ENCODE data around the gene OGFR.

The OGFR gene

DNA sequence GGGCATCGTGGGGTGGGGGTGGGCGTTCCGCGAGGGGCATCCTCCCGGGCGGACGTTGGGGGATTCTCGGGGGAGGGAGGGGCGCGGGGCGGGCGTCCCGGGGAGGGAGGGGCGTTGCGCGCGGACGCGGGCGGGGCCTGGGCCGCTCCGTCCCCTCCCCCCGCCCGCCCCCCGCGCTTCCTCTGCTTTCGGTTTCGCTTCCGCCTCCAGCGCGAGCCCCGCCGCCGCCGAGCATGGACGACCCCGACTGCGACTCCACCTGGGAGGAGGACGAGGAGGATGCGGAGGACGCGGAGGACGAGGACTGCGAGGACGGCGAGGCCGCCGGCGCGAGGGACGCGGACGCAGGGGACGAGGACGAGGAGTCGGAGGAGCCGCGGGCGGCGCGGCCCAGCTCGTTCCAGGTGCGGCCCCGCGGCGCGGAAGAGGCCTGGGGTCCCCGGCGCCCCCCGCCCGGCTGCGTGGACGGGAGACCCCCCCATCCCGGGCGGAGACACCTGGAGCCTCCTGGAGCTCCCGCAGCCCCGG lies at the start of gene OGFR:
Gene OGFR (plus strand): TSS at position 209 of the 528 bp plus-strand sequence. CDS start 25 bp downstream, at position 234.
- peak; percentile 71 for DNase-seq (ENCODE audit: low read depth)

DNA sequence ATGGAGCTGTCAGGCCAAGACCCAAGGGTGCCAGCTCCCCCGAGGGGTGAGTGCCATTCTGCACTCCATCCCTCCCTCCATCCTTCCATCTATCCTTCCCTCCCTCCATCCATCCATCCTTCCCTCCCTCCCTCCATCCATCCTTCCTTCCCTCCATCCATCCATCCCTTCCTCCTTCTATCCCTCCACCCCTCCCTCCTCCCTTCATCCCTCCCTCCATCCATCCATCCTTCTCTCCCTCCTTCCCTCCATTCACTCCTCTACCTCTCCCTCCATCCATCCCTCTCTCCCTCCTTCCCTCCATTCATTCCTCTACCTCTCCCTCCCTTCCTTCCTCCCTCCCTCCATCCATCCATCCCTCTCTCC lies 49.7 kb upstream of the OGFR start:
- no peak for DNase-seq (ENCODE audit: low read depth)

DNA sequence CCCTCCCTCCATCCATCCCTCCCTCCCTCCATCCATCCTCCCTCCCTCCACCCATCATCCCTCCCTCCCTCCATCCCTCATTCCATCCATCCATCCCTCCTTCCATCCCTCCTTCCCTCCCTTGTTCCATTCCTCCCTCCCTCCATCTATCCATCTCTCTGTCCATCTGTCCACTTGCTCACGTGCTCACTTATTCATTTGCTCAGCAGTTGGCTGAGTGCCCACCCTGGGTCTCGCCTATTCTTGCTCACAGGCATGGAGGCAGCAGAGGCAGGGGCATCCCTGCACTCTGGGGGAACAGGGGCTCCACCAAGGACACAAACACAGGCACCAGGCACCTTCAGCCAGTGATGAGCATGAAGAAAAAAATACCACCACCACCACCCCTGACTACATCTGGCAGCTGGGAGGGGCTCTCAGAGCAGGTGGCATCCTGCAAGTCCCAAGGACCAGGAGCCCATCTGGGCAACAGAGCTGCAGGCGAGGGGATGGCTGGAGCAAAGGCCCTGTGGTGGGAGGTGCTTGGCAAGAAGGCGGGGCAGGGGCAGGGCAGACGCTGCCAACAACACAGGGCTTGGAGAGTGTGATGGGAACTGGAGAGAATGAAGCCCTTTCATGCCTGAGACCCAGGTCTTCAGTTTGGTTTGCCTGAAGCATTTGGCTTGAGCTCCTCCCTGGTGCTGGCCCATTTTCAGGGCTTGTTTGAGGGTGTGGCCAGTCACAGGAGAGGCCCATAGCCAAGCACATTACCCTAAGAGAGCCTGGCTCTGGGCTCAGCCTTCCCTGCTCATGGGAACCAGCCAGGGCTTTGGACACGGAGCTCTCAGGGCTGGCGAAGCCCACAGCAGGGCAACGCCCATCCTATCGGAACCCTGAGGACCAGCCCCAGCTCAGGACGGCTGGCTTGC lies 48.6 kb upstream of the OGFR start:
- DNase-seq (ENCODE audit: low read depth): no peak

DNA sequence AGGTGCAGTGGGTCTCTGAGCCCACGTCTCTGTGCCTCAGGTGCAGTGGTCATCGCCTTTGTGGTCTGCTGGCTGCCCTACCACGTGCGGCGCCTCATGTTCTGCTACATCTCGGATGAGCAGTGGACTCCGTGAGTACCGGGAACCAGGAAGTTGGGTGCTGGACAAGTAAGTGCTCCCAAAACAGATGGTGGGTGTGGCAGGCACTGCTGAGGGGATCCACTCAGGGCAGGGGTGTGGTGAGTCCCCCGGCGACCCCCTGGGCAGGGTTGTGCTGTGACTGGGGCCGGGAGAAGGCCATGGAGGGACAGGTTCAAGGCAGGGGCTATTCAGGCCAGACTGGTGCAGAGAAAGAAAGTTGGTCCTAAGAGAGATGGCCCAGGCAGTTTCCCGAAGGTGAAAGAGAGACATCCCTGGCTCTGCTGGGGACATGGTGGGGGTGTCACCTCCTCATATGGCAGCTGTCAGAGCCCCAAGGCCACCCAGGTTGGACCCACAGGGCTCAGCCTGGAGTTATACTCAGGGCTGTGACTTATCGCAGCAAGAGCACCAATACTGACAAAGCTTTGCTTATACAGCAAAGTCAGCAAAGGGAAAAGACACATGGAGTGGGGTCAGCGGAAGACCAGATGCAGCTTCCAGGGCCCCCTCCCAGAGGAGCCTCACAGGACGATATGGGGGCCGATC lies 46.3 kb upstream of the OGFR start:
- DNase-seq (ENCODE audit: low read depth): no peak

DNA sequence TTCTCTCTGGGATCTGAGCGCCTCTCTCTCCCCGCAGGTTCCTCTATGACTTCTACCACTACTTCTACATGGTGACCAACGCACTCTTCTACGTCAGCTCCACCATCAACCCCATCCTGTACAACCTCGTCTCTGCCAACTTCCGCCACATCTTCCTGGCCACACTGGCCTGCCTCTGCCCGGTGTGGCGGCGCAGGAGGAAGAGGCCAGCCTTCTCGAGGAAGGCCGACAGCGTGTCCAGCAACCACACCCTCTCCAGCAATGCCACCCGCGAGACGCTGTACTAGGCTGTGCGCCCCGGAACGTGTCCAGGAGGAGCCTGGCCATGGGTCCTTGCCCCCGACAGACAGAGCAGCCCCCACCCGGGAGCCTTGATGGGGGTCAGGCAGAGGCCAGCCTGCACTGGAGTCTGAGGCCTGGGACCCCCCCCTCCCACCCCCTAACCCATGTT lies 44.6 kb upstream of the OGFR start:
- DNase-seq (ENCODE audit: low read depth): no peak

DNA sequence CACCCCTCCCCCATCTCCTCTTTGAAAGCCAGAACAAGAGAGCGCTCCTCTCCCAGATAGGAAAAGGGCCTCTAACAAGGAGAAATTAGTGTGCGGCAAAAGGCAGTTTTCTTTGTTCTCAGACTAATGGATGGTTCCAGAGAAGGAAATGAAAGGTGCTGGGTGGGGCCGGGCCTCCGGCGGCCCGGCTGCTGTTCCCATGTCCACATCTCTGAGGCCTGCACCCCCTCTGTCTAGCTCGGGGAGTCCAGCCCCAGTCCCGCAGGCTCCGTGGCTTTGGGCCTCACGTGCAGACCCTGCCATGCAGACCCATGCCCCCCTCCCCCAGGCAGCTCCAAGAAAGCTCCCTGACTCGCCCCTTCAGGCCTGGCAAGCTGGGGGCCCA lies 44.2 kb upstream of the OGFR start:
- DNase-seq (ENCODE audit: low read depth): no peak

GRCh38 chr20:62760856-62761758 lies 43.5 kb upstream of the OGFR start:
- DNase-seq (ENCODE audit: low read depth): no peak

DNA sequence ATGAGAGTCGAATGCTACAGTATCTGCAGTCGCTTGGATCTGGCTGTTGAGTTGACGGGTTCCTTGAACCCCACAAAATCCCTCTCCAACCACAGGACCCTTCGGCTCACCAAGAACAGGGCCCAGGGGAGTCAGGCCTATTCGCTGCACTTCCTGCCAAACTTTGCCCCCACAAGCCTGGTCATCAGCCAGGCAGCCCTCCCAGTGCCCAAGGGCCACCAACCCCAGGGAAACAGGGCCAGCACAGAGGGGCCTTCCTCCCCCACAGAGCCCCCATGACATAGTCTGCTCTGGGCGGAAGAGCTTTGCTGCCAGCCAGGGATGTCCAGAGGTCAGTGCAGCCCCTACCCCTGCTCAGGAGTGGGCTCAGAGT lies 42.9 kb upstream of the OGFR start:
- no peak for DNase-seq (ENCODE audit: low read depth)

DNA sequence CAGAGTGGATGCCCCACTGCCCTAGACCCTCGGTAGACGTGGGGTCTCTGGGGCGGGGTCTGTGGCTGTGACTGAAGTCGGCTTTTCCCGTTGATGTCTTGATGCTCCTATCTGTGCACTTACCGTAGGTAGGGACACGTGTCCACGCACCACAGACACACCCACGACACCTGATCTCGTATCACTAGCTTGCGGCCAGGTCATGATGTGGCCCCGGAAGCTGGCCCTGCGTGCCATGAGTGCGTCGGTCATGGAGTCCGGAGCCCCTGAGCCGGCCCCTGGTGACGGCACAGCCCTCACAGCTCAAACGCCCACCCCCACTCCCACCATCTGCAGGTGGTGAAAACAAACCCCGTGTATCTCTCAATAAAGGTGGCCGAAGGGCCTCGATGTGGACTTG lies 42.3 kb upstream of the OGFR start:
- no peak for DNase-seq (ENCODE audit: low read depth)

GRCh38 chr20:62762801-62763368 lies 41.8 kb upstream of the OGFR start:
- DNase-seq (ENCODE audit: low read depth): no peak

DNA sequence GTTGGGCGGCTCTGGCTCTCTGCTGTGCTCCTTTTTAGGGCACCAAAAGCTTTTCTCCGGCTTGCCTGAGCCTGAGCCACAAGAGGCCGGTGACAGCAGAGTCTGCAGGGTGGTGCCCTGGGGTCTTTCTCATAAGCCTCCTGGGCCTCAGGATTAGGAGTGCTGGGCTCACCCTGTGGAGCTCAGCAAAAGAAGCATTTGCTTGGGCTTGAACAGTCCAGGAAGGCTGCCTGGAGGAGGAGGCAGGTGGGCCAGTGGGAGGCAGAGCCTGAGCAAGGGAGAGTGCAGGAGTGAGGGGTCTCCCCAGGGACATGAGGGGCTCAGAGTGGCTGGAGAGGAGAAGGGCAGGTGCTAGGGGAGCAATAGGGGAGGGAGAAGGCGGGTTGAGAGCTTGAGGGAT lies 41.2 kb upstream of the OGFR start:
- no peak for DNase-seq (ENCODE audit: low read depth)

DNA sequence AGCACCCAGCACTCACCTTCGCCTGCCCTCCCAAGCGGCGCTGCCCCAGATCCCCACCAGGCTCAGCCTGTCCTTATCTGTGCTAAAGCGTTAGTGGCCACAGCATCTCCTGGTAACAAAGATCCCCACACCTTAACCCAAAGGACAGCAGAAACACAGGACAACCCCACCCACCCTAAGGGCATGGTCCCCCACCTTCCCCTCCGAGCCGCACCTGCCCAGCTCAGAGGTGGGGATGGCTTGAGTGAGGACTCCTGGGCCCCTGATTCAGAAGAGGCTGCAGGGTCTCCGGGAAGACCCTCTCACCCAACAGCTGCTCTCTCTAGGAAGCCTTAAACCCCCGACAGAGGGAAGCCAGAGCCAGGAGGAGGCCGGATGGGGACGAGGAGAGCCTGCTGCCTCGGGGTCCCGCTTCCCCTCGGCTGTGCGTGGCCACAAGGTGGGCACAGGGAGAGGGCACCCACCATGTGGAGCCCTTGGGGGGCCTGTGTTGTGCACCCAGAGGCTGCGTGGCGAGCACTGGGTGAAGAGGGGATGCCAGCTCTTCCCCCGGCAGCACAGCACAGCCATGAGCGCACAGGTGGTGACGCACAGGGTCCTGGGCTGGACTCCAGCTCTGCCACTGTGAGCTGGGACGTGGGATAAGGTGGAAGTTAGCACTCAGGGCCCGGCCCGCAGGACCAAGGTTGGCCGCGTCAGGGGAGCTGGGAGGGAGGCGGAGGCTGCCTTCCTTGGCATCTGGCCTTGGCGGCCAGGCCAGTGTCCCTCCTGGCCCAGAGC lies 40.3 kb upstream of the OGFR start:
- no peak for DNase-seq (ENCODE audit: low read depth)

DNA sequence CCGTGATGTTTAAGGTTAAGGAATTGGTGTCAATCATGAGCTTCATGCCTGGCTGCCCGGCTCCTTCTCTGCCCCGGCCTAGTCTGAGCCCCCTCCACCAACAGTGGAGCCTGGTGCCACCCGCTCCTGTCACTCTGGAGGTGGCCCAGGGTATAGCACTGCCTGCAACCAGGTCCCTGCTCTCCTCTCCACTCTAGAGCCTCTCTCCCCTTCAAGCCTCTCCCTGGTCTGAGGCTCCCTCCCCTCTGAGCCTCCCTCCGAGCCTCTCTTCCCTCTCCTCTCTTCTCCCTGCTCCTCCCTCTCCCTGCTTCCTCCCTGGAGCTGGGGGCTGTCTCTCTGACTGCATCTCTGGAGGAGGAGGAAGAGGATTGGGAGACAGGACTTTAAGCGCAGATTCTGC lies 39.6 kb upstream of the OGFR start:
- DNase-seq (ENCODE audit: low read depth): no peak

- DNase-seq (ENCODE audit: low read depth): no peak
Measured at GRCh38 chr20:62765432-62766070, 39.1 kb upstream of the OGFR start.

DNA sequence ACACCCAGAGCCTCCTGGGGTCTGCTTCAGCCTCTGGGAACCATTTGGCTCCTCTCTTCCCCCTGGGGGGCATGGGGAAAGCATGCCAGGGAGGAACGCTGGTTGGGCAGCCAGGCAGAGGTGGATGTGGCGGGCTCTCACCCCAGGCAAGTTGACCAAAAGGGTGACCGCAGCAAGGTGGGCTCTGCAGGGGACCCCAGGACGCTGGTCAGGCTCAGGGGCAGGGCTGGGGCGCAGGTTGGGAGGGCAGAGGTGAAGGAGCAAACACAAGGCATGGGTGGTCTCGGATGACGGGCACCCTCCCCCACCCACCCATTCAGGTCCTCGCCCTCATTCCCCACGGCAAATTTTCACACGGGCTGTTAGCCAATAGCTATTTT lies 38.6 kb upstream of the OGFR start:
- DNase-seq (ENCODE audit: low read depth): no peak

- DNase-seq (ENCODE audit: low read depth): no peak
Measured at GRCh38 chr20:62766716-62767115, 37.9 kb upstream of the OGFR start.

GRCh38 chr20:62768234-62768546 lies 36.4 kb upstream of the OGFR start:
- no peak for DNase-seq (ENCODE audit: low read depth)

DNA sequence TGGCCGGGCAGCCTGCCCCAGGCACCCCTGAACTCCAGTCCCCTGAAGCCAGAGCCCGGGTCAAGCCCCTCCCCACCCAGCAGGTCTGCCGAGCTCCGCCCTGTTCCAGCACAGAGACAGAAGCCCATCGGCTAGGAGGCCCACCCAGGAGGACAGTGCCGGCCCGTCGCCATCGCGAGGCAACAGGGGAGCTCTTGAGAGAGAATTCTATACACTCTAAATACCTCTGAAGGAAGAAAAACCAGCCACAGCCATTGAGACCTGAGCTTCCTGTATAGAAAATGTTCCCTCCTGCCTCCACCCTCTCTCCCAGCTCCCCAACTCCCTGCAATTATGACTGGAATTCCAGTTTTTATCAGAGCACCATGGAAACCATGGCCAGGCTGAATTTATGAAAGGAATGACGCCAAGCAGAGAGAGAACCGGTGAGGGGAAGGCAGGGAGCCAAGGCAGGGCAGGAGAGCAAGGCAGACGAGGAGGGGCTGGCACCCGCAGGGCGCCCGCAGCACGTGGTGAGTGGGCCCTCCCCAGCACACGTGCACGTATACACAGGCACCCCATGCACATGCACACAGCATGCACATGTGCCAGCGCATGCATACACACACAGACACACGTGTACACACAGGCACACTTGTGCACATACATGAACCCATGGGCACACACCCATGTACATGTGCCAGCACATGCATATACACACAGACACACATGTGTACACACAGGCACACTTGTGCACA lies 35.9 kb upstream of the OGFR start:
- DNase-seq (ENCODE audit: low read depth): no peak

- DNase-seq (ENCODE audit: low read depth): no peak
Measured at GRCh38 chr20:62769346-62770071, 35.1 kb upstream of the OGFR start.
